Natural killer cell (primary cell): ENCODE results near the gene TCOF1. TPM values are rescaled to one million over a fixed set of nuclear protein-coding genes. Genes with fewer than 3 reads are reported as not detected.

Experiments
- ATAC-seq, 3 donors: fragments of 150-1000 bp in 2 of 3; fragments of 200-7000 bp in 1 of 3; cut with Tn5 transposase; 1 replicate in 1 of 3; 2 replicates in 2 of 3; pipeline ENCODE4 v1.10.0; 2021; ENCODE audit warnings: mild to moderate bottlenecking in 2 of 3, moderate library complexity in 2 of 3
- DNase-seq, 2 donors: peaks; one replicate each; pipeline versions ENCODE4 v3.0.0 to v3.0.0-alpha.2; 2013 to 2021; ENCODE audit warnings: mixed read lengths in 1 of 2
- H3K27ac ChIP-seq: one replicate; pipeline ENCODE4 v1.5.1; 2013; ENCODE audit warnings: mild to moderate bottlenecking, low read length
- H3K27me3 ChIP-seq: one replicate; pipeline ENCODE4 v1.6.1; 2013; ENCODE audit warnings: low read length; ENCODE audit not compliant: control insufficient read depth, insufficient read depth
- H3K36me3 ChIP-seq: one replicate; pipeline ENCODE4 v1.6.1; 2013; ENCODE audit warnings: low read length; ENCODE audit not compliant: control insufficient read depth, insufficient read depth
- H3K4me1 ChIP-seq: one replicate; pipeline ENCODE4 v1.6.1; 2013; ENCODE audit warnings: low read length; ENCODE audit not compliant: control insufficient read depth, insufficient read depth
- H3K4me3 ChIP-seq: one replicate; pipeline ENCODE4 v1.5.1; 2013; ENCODE audit warnings: low read length
- H3K9me3 ChIP-seq: one replicate; pipeline ENCODE4 v1.6.1; 2013; ENCODE audit warnings: low read length; ENCODE audit not compliant: control insufficient read depth, insufficient read depth
- H3K27ac Mint-ChIP-seq, 2 donors: one replicate each; pipeline ENCODE4 v1.8.0; 2022; ENCODE audit warnings: mild to moderate bottlenecking in 2 of 2, mixed read lengths in 2 of 2, moderate library complexity in 1 of 2
- H3K27me3 Mint-ChIP-seq, 2 donors: one replicate each; pipeline ENCODE4 v1.8.0; 2022; ENCODE audit warnings: low read depth in 2 of 2, mixed read lengths in 2 of 2
- H3K36me3 Mint-ChIP-seq: one replicate; pipeline ENCODE4 v1.8.0; 2022; ENCODE audit warnings: mixed read lengths
- H3K4me1 Mint-ChIP-seq, 2 donors: one replicate each; pipeline ENCODE4 v1.8.0; 2022; ENCODE audit warnings: mixed read lengths in 2 of 2
- H3K4me3 Mint-ChIP-seq: one replicate; pipeline ENCODE4 v1.8.0; 2022; ENCODE audit warnings: mild to moderate bottlenecking, moderate library complexity, mixed read lengths
- H3K9me3 Mint-ChIP-seq, 2 donors: one replicate each; pipeline ENCODE4 v1.8.0; 2022; ENCODE audit warnings: mixed read lengths in 2 of 2
- WGBS: methylation state at CpG from one replicate; pipeline ENCODE4 v1.1.7; 2013; ENCODE audit warnings: missing lambda C conversion rate; ENCODE audit not compliant: insufficient coverage; 5-methylcytosine and 5-hydroxymethylcytosine counted together
- intact Hi-C: fragments of 100-400 bp; cut with micrococcal nuclease; formaldehyde crosslinking; loops from one replicate; pipeline ENCODE4 v1.14.2; 2022
- total RNA-seq, 4 donors: library from RNA; stranded (reverse); fragments of 120-200 nt in 1 of 4; gene quantifications; one replicate each; pipeline versions ENCODE4 v1.2.3 to v1.2.4, GENCODE V29; 2013 to 2022
- TF ChIP-seq, protein P1 (sequence below): fragments of 200-600 bp; IDR thresholded peaks from one replicate; pipeline ENCODE4 v1.8.0; 2022; ENCODE audit warnings: antibody characterized with exemption

TCOF1 gene
- total RNA-seq, 3 donors from 2014 or later (not counting 1 experiment from before 2014, with no cell fraction given) = 51.5 to 62.6 (median 51.7) TPM

DNA sequence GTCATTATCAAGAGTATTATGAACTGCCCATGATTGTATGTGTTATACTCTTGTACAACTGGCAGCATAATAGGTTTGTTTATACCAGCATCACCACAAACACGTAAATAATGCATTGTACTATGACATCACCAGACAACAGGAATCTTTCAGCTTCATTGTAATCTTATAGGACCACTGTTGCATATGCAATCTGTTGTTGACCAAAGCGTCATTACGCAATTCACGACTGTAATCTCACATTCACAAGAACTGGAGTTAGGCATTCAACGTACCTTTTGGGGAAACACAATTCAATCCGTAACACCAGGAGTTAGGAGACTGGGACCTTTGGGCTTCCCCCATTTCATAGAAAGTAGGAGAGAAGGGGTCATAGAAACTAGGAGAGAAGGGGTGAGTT, 34.4 kb upstream of the TCOF1 start:
- intact Hi-C loops = no loop called here
- no peak overlapping the region for H3K27ac ChIP-seq
- no peak overlapping the region for H3K4me3 ChIP-seq
- no peak overlapping the region for H3K27ac Mint-ChIP-seq
- TF ChIP-seq, protein P1, sequence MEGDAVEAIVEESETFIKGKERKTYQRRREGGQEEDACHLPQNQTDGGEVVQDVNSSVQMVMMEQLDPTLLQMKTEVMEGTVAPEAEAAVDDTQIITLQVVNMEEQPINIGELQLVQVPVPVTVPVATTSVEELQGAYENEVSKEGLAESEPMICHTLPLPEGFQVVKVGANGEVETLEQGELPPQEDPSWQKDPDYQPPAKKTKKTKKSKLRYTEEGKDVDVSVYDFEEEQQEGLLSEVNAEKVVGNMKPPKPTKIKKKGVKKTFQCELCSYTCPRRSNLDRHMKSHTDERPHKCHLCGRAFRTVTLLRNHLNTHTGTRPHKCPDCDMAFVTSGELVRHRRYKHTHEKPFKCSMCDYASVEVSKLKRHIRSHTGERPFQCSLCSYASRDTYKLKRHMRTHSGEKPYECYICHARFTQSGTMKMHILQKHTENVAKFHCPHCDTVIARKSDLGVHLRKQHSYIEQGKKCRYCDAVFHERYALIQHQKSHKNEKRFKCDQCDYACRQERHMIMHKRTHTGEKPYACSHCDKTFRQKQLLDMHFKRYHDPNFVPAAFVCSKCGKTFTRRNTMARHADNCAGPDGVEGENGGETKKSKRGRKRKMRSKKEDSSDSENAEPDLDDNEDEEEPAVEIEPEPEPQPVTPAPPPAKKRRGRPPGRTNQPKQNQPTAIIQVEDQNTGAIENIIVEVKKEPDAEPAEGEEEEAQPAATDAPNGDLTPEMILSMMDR = no peak
- H3K9me3 Mint-ChIP-seq = no peaks in the 10 kb centered on the region
- H3K4me1 ChIP-seq = no peaks in the 10 kb centered on the region
- 93% methylated on average over 6 of the region's 6 CpGs for WGBS
- H3K4me1 Mint-ChIP-seq = peaks cover 7 to 8% of the 10 kb centered on the region in 2 donors
- no peaks in the 10 kb centered on the region for H3K36me3 Mint-ChIP-seq
- H3K27me3 ChIP-seq = no peaks in the 10 kb centered on the region
- no peaks in the 10 kb centered on the region for H3K9me3 ChIP-seq
- H3K27me3 Mint-ChIP-seq = no peaks in the 10 kb centered on the region
- H3K36me3 ChIP-seq = no peaks in the 10 kb centered on the region
- no peak for ATAC-seq
- no peak overlapping the region for H3K4me3 Mint-ChIP-seq
- no peak for DNase-seq

DNA sequence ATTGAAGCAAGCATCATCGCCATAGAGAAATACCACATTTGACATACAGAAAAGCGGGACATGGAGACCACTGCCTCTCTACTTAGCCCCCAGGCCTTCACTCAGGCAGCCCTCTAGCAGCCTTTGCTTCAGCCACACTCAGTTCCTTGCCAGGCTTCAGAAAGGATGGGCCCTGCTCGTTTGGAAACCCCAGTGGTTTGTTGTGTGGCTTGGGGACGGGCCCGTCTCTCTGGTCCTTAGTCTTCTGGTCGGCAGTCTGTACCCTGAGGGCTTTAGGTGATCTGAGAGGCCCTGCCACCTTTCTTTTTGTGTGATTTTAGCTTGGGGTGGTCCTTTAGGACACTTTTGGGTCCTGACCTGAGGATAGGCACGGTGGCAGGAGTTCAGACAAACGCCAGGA, 33.7 kb upstream of the TCOF1 start:
- TF ChIP-seq, protein P1 = no peak
- no peak overlapping the region for H3K27ac Mint-ChIP-seq
- 74% methylated on average over 8 of the region's 8 CpGs for WGBS
- Histone ChIP-seq H3K4me1 (no peaks in the 10 kb centered on the region), H3K36me3 (no peaks in the 10 kb centered on the region), H3K9me3 (no peaks in the 10 kb centered on the region), H3K27ac (no peak overlapping the region), H3K27me3 (no peaks in the 10 kb centered on the region), H3K4me3 (no peak overlapping the region)
- peaks cover 7 to 8% of the 10 kb centered on the region in 2 donors for H3K4me1 Mint-ChIP-seq
- H3K36me3 Mint-ChIP-seq = no peaks in the 10 kb centered on the region
- no peaks in the 10 kb centered on the region for H3K9me3 Mint-ChIP-seq
- no peak for ATAC-seq
- H3K27me3 Mint-ChIP-seq = peaks cover 0 to 1% of the 10 kb centered on the region in 2 donors
- intact Hi-C loops = no loop called here
- no peak overlapping the region for H3K4me3 Mint-ChIP-seq
- no peak for DNase-seq

DNA sequence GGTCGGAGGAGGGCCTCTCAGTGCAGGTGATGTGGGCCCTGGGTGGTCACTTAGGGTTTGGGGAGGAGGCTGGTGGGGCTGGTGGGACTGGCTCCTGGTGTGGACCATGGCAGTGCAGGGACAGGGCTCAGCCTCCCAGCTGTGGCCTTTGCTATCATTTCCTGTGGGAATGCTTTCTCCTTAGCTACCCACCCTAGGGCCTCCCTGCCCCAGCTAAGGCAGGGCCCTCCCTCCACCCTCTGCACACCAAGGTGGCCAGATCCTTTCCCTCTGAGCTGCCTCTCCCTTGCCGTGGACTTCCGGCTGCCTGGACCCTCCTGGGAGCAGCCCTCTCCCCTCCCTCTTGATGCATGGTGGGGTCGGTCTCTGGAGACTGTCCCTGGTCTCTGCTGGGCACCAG, 32.1 kb upstream of the TCOF1 start:
- H3K27me3 Mint-ChIP-seq = peaks cover 0 to 5% of the 10 kb centered on the region in 2 donors
- no peak overlapping the region for H3K4me3 ChIP-seq
- peaks cover 7 to 8% of the 10 kb centered on the region in 2 donors for H3K4me1 Mint-ChIP-seq
- no peaks in the 10 kb centered on the region for H3K36me3 ChIP-seq
- H3K4me1 ChIP-seq = peaks cover 10% of the 10 kb centered on the region
- no peaks in the 10 kb centered on the region for H3K27me3 ChIP-seq
- TF ChIP-seq, protein P1 = no peak
- intact Hi-C loops = no loop called here
- no peak overlapping the region for H3K27ac ChIP-seq
- no peak overlapping the region for H3K4me3 Mint-ChIP-seq
- ATAC-seq (no peak), DNase-seq (no peak)
- H3K36me3 Mint-ChIP-seq = no peaks in the 10 kb centered on the region
- 86% methylated on average over 4 of the region's 4 CpGs for WGBS
- no peaks in the 10 kb centered on the region for H3K9me3 ChIP-seq
- no peaks in the 10 kb centered on the region for H3K9me3 Mint-ChIP-seq
- no peak overlapping the region for H3K27ac Mint-ChIP-seq

DNA sequence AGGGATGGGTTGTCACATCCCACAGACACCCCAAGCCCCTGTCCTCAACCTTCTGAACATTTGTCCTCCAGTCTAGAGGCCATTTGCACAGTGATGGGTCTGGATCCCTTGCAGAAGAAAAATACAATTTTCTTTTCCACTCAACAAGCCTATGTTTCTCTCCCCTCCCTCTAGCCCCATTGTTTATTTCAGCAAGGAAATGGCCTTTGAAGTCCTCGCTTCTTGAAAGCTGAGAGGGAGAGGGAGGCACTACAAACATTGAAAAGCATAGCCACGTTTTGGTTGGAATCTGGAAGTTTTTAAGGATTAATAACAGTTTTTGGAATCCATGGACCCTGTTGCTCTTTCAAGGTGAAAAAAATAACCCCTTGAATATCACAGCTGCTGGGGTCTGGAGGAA, 30.8 kb upstream of the TCOF1 start:
- DNase-seq (no peak), ATAC-seq (no peak)
- no peaks in the 10 kb centered on the region for H3K27me3 ChIP-seq
- intact Hi-C loops = no loop called here
- no peak overlapping the region for H3K4me3 ChIP-seq
- H3K27me3 Mint-ChIP-seq = peaks cover 0 to 5% of the 10 kb centered on the region in 2 donors
- H3K4me1 Mint-ChIP-seq = peaks cover 6 to 7% of the 10 kb centered on the region in 2 donors
- no peaks in the 10 kb centered on the region for H3K9me3 Mint-ChIP-seq
- no peak overlapping the region for H3K27ac ChIP-seq
- H3K36me3 Mint-ChIP-seq = no peaks in the 10 kb centered on the region
- no peak overlapping the region for H3K27ac Mint-ChIP-seq
- no peak overlapping the region for H3K4me3 Mint-ChIP-seq
- no peaks in the 10 kb centered on the region for H3K9me3 ChIP-seq
- no peaks in the 10 kb centered on the region for H3K36me3 ChIP-seq
- WGBS = 71% methylated on average over 2 of the region's 2 CpGs
- peaks cover 13% of the 10 kb centered on the region for H3K4me1 ChIP-seq
- TF ChIP-seq, protein P1 = no peak
